ENCODE results near the gene CDKL4.
"Not testable (repeated sequence)": the region's sequence is repeated elsewhere in the genome, so short reads cannot be mapped to it uniquely, and the experiment has no call there.

CDKL4 gene

DNA sequence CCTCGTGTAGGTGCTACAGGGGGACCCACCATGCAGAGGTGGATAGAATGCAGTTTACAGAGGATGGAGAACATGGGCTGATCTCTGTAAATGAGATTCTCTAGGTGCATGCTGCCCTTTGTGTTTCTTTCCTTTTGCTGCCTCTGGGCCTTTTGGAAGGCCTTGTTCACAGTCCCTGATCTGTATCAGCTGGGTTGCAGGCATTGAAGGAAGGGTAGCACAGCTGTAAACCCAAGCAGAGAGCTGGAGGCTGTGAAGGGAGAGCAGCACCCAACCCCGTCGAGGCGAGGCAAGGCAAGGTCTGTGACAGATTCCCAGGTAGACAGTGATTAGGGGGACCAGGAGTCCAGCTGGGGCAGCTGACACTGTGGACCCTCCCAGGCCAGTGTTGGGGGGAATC, 66.8 kb downstream of the CDKL4 start:
- DNase-seq, result no peak

DNA sequence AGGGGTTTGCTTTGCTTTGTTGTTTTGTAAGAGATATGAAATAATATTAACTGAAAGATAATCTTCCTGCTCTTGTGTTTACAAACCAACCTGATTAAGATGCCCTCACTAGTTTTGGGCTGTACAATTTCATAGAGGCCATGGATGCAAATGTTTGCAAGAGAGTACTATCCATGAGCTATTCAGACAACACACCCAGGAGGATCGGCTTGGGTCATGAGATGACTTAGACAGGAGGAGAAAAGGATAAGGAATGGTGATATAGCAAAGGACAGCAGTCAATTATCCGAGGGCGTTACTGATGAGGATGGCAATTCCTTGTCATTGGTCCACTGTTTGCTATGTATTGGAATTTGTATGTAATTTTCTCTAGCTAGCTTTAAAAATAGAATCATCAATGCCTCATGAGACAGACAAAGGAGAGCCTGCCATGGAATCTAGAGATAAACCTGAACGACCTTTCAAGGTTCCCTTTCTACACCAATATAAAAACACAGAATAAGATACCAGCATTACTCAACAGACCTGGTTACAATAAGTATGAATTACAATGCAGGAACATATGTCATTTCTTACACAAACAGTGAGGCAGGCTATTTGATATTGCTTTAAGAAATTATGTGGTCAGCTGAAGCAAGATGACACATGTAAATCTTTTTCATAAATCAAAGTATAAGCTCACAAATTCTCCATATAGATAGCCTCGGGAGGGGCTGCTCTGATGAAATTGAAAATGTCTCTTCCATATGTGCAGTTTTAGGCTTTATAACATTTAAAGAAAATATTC, 68.6 kb downstream of the CDKL4 start:
- DNase-seq, result no peak

DNA sequence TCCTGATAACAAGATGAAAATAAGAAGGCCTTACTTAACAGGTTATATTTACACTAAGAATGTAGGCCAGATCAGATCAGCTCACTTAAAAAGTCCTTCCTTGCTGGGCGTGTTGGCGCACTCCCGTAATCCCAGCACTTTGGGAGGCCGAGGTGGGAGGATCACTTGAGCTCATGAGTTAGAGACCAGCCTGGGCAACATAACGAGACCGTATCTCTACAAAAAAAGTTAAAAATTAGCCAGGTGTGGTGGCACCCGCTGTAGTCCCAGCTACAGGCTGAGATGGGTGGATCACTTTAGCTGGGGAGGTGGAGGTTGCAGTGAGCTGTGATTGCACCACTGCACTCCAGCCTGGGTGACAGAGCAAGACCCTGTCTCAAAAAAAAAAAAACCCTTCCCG, 69.7 kb downstream of the CDKL4 start:
- no peak for DNase-seq

- not testable (repeated sequence) for DNase-seq
Measured at GRCh38 chr2:39172047-39172706, 71.6 kb downstream of the CDKL4 start.

- no peak for DNase-seq
Measured at GRCh38 chr2:39171621-39172020, 72.1 kb downstream of the CDKL4 start.

- no peak for DNase-seq
Measured at GRCh38 chr2:39164089-39164488, 79.7 kb downstream of the CDKL4 start.

DNA sequence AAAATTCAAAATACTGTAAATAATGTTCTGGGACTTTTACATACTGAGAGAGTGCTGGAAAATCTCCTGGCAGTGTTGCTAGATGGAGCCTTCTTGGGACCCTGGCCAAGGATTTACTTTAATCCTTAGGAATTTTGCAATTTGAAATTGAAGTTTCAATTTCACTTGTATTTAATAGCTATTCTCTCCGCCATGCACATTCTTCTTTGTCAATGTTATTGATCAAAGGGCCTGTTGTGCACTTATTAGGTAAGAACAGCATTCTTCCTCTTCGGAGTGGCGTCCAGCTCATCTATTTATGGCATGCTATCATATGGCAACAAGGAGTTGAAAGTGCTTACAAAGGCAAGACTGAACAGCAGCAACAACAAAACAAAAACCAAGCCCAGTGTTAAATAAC, 82.8 kb downstream of the CDKL4 start:
- no peak for DNase-seq

DNA sequence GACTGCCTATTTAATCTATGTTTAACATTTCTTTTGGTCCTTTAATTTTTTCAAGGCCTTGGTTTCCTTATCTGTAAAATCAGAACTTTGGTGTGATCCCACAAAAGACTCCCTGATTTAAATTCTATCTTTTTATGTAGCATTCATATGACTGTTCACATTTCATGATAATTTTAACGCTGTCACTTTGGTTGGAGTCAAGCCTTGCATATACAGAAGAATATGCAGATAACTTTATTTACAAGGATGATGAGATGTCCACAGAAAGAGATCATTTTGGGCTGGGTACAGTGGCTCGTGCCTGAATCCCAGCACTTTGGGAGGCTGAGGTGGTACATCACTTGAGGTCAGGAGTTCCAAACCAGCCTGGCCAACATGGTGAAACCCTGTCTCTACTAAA, 84.5 kb downstream of the CDKL4 start:
- no peak for DNase-seq

DNA sequence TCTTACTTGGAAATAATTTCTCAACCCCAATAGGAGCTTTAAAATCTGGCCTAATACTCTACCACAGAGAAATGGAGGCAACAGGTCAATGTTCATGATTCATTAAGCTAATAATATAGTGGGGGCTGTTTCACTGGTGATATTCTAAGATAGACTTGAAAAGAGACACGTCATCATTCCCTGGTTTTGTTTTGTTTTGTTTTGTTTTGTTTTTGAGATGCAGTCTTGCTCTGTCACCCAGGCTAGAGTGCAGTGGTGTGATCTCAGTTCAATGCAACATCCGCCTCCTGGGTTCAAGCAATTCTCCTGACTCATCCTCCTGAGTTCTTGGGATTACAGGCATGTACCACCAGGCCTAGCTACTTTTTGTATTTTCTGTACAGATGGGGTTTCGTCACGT, 85.4 kb downstream of the CDKL4 start:
- no peak for DNase-seq

DNA sequence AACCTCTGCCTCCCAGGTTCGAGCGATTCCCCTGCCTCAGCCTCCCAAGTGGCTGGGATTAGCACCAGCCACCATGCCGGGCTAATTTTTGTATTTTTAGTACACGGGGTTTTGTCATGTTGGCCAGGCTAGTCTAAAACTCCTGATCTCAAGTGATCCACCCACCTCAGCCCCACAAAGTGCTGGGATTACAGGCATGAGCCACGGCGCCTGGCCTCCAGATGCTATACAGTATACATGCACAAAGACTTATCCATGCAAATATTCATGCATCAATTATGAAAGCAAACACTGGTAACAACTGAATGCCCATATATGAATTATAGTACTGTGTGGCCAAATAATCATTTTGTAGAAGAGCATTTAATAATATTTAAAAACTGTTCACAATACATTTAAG, 86.9 kb downstream of the CDKL4 start:
- DNase-seq, result no peak

DNA sequence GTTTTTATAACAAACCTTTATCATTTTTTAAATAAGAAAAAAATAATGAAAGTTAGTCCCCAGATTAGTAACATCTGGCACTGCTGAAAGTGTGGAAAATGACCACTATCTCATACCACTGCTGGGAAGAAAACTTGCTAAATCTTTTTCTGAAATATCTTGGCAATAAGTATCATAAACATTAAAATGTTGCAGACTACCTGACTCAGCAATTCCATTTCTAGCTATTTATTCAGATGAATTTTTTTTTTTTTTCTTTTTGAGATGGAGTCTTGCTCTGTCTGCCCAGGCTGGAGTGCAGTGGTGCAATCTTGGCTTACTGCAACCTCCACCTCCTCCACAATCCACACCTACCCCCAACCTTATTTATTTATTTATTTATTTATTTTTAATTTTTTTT, 87.7 kb downstream of the CDKL4 start:
- no peak for DNase-seq

DNA sequence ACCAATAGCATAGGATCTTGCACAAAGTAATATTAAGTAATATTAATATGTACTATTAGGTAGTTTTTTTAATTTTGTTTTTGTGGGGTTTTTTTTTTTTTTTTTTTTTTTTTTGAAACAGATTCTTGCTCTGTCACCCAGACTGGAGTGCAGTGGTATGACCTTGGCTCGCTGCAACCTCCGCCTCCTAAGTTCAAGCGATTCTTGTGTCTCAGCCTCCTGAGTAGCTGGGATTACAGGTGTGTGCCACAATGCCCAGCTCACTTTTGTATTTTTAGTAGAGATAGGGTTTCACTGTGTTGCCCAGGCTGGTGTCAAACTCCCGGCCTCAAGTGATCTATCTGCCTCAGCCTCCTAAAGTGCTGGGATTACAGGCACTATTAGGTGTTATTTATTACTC, 88.2 kb downstream of the CDKL4 start:
- not testable (repeated sequence) for DNase-seq

DNA sequence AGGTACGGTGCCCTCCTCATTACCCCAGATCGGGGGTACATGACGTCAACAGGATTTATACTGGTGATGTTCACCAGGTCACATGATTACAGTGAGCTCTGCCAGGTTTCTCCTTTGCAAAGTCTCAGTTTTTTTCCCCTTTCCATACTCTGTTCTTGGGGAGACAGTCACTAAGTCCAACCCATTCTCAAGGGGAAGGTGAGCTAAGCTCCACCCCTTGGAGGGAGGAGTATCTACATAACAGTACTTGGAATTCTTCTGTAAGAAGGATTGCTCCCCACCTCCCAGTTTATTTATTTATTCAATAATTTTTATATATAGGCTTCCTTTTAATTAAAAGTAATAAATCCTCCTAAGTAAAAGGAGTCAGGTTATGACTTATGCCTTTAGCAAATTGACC, 88.8 kb downstream of the CDKL4 start:
- no peak for DNase-seq

DNA sequence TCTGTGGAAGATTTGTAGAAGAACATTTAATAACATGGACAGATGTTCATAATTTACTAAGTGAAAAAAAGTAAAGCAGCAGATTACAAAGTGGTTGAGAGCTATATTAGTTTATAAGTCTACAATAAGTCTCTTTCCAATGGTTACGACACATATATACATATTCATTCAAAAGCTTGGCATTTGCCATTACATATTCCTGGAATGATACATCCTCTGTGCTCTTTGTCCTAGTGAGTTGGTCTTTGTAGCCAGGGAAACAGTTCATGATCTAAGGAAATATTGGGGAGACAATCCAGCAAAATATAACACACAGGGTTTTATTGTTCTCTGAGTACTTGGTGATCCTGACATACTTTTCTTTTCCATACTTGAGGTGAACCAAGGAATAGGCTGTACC, 90.5 kb downstream of the CDKL4 start:
- no peak for DNase-seq

GRCh38 chr2:39152504-39152903, 91.3 kb downstream of the CDKL4 start:
- no peak for DNase-seq

GRCh38 chr2:39150890-39151497, 92.8 kb downstream of the CDKL4 start:
- no peak for DNase-seq

DNA sequence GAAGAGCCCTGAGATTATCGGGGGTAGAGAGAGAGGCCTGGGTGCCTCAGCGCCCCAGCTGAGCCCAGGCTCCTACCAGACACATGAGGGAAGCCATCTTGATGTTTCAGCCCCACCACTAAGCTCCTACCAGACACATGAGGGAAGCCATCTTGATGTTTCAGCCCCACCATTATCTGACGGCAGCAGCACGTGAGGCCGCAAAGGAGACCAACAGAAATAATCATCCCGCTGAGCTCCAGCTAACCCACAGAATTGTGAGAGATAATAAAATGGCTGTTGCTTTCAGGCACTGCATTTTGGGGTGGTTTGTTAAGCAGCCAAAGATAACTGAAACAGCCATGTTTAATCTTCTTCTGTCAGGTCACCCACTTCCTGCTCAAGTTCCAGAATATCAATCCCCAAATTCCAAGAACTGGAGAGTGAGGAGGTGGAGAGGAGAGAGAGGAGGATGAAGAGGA, 93.6 kb downstream of the CDKL4 start:
- no peak for DNase-seq

DNA sequence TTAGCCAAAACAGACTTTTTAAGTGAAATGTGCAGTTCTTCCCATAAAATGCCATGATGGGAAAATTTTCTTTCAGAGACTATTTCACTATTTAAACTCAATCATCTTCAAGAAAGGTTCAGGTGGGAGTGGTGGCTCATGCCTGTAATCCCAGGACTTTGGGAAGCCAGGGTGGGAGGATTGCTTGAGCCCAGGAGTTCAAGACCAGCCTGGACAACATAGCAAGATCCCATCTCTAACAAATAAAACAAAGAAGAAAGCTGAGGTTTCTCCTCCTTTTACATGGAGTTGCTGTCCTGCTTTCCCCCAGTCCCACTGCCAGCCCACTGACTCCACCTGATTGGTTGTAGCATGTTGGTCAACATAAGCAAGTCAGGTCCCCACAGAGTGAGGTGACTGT, 97.1 kb downstream of the CDKL4 start:
- DNase-seq, result no peak

GRCh38 chr2:39145906-39146421, 97.8 kb downstream of the CDKL4 start:
- no peak for DNase-seq

DNA sequence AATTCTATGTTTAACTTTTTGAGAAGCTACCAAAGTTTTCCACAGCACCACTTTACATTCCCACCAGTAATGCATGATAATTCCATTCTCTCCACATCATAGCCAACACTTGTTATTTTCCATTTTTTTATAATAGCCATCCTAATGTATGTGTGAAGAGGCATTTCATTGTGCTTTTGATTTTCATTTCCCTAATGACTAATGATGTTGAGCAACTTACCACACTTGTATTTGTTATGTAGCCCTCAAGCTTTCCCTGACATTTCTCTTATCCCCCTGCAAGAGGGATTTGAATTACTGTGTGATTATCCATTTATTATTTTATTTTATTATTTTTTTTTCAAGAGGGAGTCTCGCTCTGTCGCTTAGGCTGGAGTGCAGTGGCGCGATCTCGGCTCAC, 99.4 kb downstream of the CDKL4 start:
- no peak for DNase-seq

DNA sequence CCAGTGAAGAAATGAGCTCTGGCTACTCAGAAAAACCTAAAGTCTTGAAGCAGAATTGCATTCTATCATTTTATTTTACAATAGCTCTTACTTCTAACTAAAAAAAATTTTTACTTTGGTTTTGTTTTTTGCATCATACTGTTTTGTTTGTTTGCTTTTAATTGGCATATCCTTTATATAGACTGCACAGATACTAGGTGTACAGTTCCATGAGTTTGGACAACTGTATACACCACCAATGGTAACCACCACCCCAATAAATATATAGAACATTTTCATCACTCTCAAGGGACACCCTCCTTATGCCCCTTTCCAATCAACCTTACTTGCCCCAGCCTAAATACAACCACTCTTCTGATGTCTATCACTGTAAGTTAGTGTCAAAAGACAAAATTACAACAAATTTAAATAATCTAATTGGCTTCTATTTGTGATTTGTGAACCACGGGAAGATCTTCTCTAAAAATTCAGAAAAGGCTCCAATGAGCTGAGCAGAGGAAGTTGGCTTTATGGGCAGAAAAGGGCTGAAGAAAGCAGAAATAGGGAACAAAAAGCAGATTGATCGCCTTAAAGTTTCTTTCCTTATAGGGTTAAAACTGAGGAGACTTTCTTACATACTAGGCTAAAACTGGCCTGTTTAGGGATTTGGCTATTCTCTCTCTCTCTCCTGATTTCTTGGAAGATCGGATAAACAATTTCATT, 100.7 kb downstream of the CDKL4 start:
- DNase-seq, result no peak

- DNase-seq, result no peak
Measured at GRCh38 chr2:39141334-39142271, 102.2 kb downstream of the CDKL4 start.

All from NCI-H510A (cell line).